Lower leg skin (tissue), 3 donors: ENCODE data around the gene MAPK9.

Experiments used
- POLR2A ChIP-seq, 2 donors: fragments of 450-650 bp; IDR thresholded peaks; one replicate each; pipeline ENCODE4 v1.6.1; 2016 to 2017; ENCODE audit warnings: antibody characterized with exemption in 2 of 2, mild to moderate bottlenecking in 1 of 2, moderate library complexity in 1 of 2
- TF ChIP-seq, protein P1 (sequence below), 3 donors: fragments of 450-650 bp; IDR thresholded peaks; one replicate each; pipeline ENCODE4 v1.5.1; 2016; ENCODE audit warnings: antibody characterized with exemption in 3 of 3, mild to moderate bottlenecking in 3 of 3, moderate library complexity in 2 of 3

- TF ChIP-seq POLR2A (IDR thresholded peaks at IDR 0.05): no peak
- TF ChIP-seq, protein P1, sequence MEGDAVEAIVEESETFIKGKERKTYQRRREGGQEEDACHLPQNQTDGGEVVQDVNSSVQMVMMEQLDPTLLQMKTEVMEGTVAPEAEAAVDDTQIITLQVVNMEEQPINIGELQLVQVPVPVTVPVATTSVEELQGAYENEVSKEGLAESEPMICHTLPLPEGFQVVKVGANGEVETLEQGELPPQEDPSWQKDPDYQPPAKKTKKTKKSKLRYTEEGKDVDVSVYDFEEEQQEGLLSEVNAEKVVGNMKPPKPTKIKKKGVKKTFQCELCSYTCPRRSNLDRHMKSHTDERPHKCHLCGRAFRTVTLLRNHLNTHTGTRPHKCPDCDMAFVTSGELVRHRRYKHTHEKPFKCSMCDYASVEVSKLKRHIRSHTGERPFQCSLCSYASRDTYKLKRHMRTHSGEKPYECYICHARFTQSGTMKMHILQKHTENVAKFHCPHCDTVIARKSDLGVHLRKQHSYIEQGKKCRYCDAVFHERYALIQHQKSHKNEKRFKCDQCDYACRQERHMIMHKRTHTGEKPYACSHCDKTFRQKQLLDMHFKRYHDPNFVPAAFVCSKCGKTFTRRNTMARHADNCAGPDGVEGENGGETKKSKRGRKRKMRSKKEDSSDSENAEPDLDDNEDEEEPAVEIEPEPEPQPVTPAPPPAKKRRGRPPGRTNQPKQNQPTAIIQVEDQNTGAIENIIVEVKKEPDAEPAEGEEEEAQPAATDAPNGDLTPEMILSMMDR (IDR thresholded peaks at IDR 0.05): no peak
These were observed 78.7 kb downstream of the MAPK9 start for GRCh38 chr5:180213256-180213600.
